ENCODE results near the gene FCAMR. TPM values are rescaled to one million over a fixed set of nuclear protein-coding genes. Genes with fewer than 3 reads are reported as not detected.

The FCAMR gene
- total RNA-seq, 4 donors from 2014 or later = 0.37 to 2.4 (median 0.64) TPM; not detected in 1

DNA sequence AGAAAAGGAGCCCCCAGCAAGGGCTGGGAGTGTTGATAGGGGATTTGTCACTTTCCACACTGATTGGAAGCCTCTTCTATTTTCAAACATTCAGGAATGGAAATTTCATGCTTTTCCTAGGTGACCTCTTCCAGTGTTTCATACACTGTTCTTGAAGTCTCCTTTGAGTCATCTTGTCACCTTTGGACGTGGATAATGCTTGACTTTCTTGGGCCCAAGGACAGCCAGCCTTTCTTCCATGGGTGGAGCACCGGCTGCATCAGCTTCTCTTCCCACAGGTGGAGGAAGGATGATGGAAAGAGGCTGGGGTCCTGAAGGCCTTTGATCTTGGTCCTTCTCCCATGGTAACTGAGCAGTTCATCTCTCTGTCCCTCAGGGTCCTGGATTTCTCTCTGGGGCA is 12.1 kb downstream of the FCAMR start:
- TF ChIP-seq EP300 (IDR thresholded peaks at IDR 0.05; ENCODE audit: low read depth) (no peak), POLR2A (IDR thresholded peaks at IDR 0.05) (no peak), POLR2AphosphoS5 (IDR thresholded peaks at IDR 0.05) (no peak)
- TF ChIP-seq, protein P1, sequence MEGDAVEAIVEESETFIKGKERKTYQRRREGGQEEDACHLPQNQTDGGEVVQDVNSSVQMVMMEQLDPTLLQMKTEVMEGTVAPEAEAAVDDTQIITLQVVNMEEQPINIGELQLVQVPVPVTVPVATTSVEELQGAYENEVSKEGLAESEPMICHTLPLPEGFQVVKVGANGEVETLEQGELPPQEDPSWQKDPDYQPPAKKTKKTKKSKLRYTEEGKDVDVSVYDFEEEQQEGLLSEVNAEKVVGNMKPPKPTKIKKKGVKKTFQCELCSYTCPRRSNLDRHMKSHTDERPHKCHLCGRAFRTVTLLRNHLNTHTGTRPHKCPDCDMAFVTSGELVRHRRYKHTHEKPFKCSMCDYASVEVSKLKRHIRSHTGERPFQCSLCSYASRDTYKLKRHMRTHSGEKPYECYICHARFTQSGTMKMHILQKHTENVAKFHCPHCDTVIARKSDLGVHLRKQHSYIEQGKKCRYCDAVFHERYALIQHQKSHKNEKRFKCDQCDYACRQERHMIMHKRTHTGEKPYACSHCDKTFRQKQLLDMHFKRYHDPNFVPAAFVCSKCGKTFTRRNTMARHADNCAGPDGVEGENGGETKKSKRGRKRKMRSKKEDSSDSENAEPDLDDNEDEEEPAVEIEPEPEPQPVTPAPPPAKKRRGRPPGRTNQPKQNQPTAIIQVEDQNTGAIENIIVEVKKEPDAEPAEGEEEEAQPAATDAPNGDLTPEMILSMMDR (IDR thresholded peaks at IDR 0.05) = no peak
- no peak overlapping the region for H3K27ac ChIP-seq
- H3K9me3 ChIP-seq = no peaks in the 10 kb centered on the region
- intact Hi-C loops (cut with DNase I; ENCODE audit: low total_unique reads) = no loop called here
- WGBS, 2 donors (ENCODE audit: low coverage in 1 of 2) = 78% methylated on average over 2 of the region's 2 CpGs; no CpG with 5 or more reads in 1 of the 2 donors
- H3K27me3 ChIP-seq = no peaks in the 10 kb centered on the region
- no peak for DNase-seq
- H3K4me1 ChIP-seq = peaks cover 7 to 44% (median 33%) of the 10 kb centered on the region in 4 donors
- in situ Hi-C loops (cut with MboI; ENCODE audit: low pct_ligation_motif_present in 1 of 4, low pct_unique_long_range_greater_than_20kb in 1 of 4, low sequenced_read_pairs in 3 of 4) = no loop called here
- no peaks in the 10 kb centered on the region for H3K36me3 ChIP-seq
- H3K4me3 ChIP-seq = no peak overlapping the region

- in situ Hi-C loops (cut with MboI; ENCODE audit: low pct_ligation_motif_present in 1 of 4, low pct_unique_long_range_greater_than_20kb in 1 of 4, low sequenced_read_pairs in 3 of 4) (no loop called here), intact Hi-C loops (cut with DNase I; ENCODE audit: low total_unique reads) (no loop called here)
- Histone ChIP-seq H3K36me3 (no peaks in the 10 kb centered on the region), H3K27me3 (no peaks in the 10 kb centered on the region), H3K4me3 (no peak overlapping the region), H3K27ac (no peak overlapping the region), H3K9me3 (no peaks in the 10 kb centered on the region), H3K4me1 (peaks cover 7 to 44% (median 36%) of the 10 kb centered on the region in 4 donors)
- DNase-seq = no peak
- WGBS, 2 donors (ENCODE audit: low coverage in 1 of 2) = 78% methylated on average over 5 of the region's 5 CpGs; no CpG with 5 or more reads in 1 of the 2 donors
- TF ChIP-seq POLR2A (IDR thresholded peaks at IDR 0.05) (no peak), POLR2AphosphoS5 (IDR thresholded peaks at IDR 0.05) (no peak), EP300 (IDR thresholded peaks at IDR 0.05; ENCODE audit: low read depth) (no peak)
- TF ChIP-seq, protein P1 (IDR thresholded peaks at IDR 0.05) = no peak
Observed at GRCh38 chr1:206957639-206958038, 12.6 kb downstream of the FCAMR start.

GRCh38 chr1:206955476-206956451 is 14.5 kb downstream of the FCAMR start:
- Histone ChIP-seq H3K4me1 (peaks cover 7 to 56% (median 49%) of the 10 kb centered on the region in 4 donors), H3K36me3 (no peaks in the 10 kb centered on the region), H3K27me3 (no peaks in the 10 kb centered on the region), H3K4me3 (no peak overlapping the region), H3K27ac (peak overlapping the region; percentile 85 to 90 (median 89)), H3K9me3 (no peaks in the 10 kb centered on the region)
- intact Hi-C loops (cut with DNase I; ENCODE audit: low total_unique reads) = no loop called here
- in situ Hi-C loops (cut with MboI; ENCODE audit: low pct_ligation_motif_present in 1 of 4, low pct_unique_long_range_greater_than_20kb in 1 of 4, low sequenced_read_pairs in 3 of 4) = no loop called here
- peak; percentile 9 for TF ChIP-seq EP300 (IDR thresholded peaks at IDR 0.05; ENCODE audit: low read depth)
- no peak for TF ChIP-seq POLR2A (IDR thresholded peaks at IDR 0.05)
- peak in 1 of 3 donors; percentile 6 for TF ChIP-seq POLR2AphosphoS5 (IDR thresholded peaks at IDR 0.05)
- 15 to 28% methylated on average over 5 to 11 of the region's 11 CpGs for WGBS, 2 donors (ENCODE audit: low coverage in 1 of 2)
- DNase-seq = peak; percentile 80

DNA sequence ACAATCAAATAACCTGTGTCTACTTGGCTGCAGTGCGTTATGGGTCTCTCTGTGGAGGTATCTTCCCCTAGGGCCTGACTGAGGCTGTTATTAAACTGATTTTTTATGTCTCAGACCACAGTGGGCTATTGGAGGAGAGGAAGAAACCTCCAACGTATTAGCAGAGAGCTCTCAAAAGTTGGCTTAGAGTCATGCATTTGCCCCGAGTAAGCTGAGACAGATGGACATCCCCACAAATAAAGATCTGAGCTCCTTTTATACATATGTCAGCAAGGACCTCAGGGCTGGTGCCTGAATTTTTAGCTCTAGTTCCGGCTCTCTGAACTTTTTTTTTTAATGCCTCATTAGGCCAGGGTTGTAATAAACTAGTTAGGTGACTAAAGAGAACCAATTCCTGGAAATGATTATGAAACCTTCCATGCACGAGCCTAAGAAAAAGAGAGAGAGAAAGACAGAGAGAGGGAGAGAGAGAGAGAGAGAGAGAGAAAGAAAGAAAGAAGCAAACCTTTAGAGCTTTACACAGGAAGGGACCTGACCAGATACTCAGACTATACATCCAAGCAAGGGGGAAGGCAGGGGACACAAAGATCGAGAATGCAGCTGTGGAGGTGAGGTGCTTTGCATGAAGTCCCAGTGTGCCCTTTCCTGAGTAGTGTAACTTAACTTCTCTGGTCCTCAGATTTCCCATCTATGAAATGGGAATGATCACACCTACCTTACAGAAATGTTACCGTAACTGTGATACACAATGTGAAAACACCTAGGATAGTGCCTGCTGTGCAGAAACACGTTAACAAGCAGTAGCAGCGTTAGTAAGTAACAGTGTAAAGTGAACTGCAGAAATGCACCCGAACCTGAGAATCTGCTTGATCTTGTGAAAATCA is 15.6 kb downstream of the FCAMR start:
- peaks cover 7 to 63% (median 53%) of the 10 kb centered on the region in 4 donors for H3K4me1 ChIP-seq

More for the DNA sequence above, 15.6 kb downstream of the FCAMR start:
- Histone ChIP-seq H3K9me3 (no peaks in the 10 kb centered on the region), H3K27me3 (no peaks in the 10 kb centered on the region), H3K4me3 (no peak overlapping the region), H3K36me3 (no peaks in the 10 kb centered on the region), H3K27ac (peak overlapping the region; percentile 85 to 90 (median 89))
- DNase-seq = no peak
- TF ChIP-seq POLR2A (IDR thresholded peaks at IDR 0.05) (no peak), POLR2AphosphoS5 (IDR thresholded peaks at IDR 0.05) (no peak), EP300 (IDR thresholded peaks at IDR 0.05; ENCODE audit: low read depth) (no peak)
- TF ChIP-seq, protein P1 (IDR thresholded peaks at IDR 0.05) = no peak
- 37 to 51% methylated on average over 7 to 10 of the region's 10 CpGs for whole genome bisulfite sequencing, 2 donors (ENCODE audit: low coverage in 1 of 2)
- intact Hi-C loops (cut with DNase I; ENCODE audit: low total_unique reads) (no loop called here), in situ Hi-C loops (cut with MboI; ENCODE audit: low pct_ligation_motif_present in 1 of 4, low pct_unique_long_range_greater_than_20kb in 1 of 4, low sequenced_read_pairs in 3 of 4) (no loop called here)
